IPS-11a (cell line): ENCODE results near the gene PRR29.

Experiments
- H3K4me3 ChIP-seq: one replicate; pipeline ENCODE4 v1.5.1; 2013; ENCODE audit warnings: low read depth, low read length, control low read depth

The PRR29 gene

GRCh38 chr17:64039106-64039400 is 40.9 kb downstream of the PRR29 start:
- no peak overlapping the region for H3K4me3 ChIP-seq

GRCh38 chr17:64040206-64040605 is 42.1 kb downstream of the PRR29 start:
- H3K4me3 ChIP-seq = no peak overlapping the region

GRCh38 chr17:64041912-64042311 is 43.8 kb downstream of the PRR29 start:
- H3K4me3 ChIP-seq = no peak overlapping the region

GRCh38 chr17:64042700-64043485 is 44.7 kb downstream of the PRR29 start:
- H3K4me3 ChIP-seq = no peak overlapping the region

GRCh38 chr17:64045176-64045575 is 47.0 kb downstream of the PRR29 start:
- H3K4me3 ChIP-seq = no peak overlapping the region

GRCh38 chr17:64048805-64049204 is 50.7 kb downstream of the PRR29 start:
- H3K4me3 ChIP-seq = no peak overlapping the region

- H3K4me3 ChIP-seq = no peak overlapping the region
Observed at GRCh38 chr17:64051153-64051552, 53.0 kb downstream of the PRR29 start.

GRCh38 chr17:64053101-64053500 is 55.0 kb downstream of the PRR29 start:
- H3K4me3 ChIP-seq = no peak overlapping the region
